Measurements from ENCODE around the gene SFXN1. TPM values are rescaled to one million over a fixed set of nuclear protein-coding genes. Genes with fewer than 3 reads are reported as not detected.

The SFXN1 gene
- total RNA-seq, 1 donor = 86.8 TPM

DNA sequence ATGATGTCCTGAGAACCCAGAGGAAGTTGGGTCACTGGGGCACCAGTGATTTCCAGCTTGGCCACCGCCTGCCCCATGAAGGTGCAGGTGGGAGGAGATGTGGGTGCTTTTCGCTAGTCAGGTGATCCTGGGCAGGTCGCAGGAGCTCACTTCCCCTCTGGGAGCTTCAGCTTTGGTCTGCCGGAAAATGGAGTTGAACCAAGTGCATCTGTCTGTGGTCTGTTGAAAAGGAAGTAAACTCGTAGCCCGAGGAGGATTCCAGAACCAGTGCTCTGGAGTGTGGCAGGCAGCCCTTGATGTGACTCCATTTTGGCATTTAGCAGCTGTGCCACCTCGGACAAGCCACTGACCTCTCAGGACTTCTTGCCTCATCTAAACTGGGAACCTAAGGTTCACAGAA is 97.7 kb downstream of the SFXN1 start:
- no peak for DNase-seq (ENCODE audit: low read depth)
- no peak overlapping the region for H3K4me3 ChIP-seq (ENCODE audit: low read depth, low read length)
- TF ChIP-seq, protein P1, sequence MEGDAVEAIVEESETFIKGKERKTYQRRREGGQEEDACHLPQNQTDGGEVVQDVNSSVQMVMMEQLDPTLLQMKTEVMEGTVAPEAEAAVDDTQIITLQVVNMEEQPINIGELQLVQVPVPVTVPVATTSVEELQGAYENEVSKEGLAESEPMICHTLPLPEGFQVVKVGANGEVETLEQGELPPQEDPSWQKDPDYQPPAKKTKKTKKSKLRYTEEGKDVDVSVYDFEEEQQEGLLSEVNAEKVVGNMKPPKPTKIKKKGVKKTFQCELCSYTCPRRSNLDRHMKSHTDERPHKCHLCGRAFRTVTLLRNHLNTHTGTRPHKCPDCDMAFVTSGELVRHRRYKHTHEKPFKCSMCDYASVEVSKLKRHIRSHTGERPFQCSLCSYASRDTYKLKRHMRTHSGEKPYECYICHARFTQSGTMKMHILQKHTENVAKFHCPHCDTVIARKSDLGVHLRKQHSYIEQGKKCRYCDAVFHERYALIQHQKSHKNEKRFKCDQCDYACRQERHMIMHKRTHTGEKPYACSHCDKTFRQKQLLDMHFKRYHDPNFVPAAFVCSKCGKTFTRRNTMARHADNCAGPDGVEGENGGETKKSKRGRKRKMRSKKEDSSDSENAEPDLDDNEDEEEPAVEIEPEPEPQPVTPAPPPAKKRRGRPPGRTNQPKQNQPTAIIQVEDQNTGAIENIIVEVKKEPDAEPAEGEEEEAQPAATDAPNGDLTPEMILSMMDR (IDR thresholded peaks at IDR 0.05; ENCODE audit: insufficient read depth, low read depth, low read length) = no peak

DNA sequence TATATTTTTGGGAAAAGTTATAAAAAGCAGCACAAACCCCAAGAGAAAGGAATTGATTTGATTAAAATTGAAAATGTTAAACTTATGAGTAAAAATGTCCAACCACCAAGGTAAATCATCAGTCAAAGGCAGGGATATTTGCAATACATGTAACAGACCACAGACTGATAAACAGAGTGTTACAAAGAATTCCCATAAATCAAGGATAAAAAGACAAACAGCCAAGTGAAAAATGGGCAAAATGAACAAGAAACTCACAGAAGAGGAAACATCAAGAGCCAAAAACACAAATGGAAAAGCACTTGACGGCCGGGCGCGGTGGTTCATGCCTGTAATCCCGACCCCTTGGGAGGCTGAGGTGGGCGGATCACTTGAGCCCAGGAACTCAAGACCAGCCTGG is 98.2 kb downstream of the SFXN1 start:
- H3K4me3 ChIP-seq (ENCODE audit: low read depth, low read length) = no peak overlapping the region
- TF ChIP-seq, protein P1 (IDR thresholded peaks at IDR 0.05; ENCODE audit: insufficient read depth, low read depth, low read length) = no peak
- DNase-seq (ENCODE audit: low read depth) = no peak

Other genes with a start within 250 kb of the SFXN1 start
- under 0.01 TPM in 2 replicates for gene DRD1, start 34.4 kb upstream of the SFXN1 start, total RNA-seq
- not detected in 2 replicates for gene HRH2, start 179.5 kb downstream of the SFXN1 start, total RNA-seq